HTERT RPE-1 (cell line): ENCODE results near the gene HMX1.

ENCODE experiments used
- in situ Hi-C: fragments of 300-500 bp; cut with MboI; formaldehyde crosslinking; loops from 4 replicates; pipeline ENCODE4 v1.14.3; 2020; ENCODE audit warnings: low sequenced_read_pairs

HMX1 gene

DNA sequence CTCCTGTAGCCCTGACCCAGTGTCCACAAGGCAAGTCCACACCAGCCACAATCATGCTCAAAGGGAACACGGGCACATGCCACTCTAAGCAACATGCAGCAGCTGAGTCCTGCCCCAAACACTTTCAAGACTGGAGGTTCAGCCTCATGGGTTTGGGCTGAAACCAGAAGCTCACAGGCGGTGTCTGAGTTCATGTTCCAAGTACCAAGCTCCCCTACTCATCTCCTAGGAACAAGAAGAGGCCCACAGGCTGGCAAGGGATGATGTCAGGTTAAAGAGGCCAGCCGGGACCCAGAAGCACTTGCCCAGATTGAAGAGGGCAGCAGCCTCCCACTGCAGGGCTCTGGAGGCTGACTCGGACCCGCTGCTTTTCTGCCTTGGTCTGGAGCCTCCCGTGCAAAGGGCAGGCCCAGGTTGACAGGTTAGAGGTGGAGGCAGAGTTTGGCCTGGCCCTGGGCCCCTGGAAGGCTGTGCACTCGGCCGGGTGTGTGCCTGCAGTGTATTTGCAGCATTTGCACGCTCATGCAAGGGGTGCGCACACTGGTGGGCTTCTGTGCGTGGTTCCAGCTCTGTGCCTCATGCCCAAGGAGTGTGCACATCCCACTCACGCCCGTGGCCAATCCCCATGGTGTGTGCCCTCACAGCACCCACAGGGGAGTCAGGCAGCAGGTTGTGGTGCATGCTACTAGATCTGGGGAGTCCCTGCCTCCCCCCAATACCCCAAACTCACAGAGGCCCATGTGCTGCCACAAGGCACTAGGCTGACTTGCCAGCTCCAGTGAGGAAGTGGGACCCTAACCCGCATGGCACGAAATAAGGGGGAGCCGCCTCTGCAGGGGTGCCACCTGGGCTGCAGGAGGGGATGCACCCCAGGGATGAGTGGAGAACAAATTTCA is 2.4 kb downstream of the HMX1 start:
- in situ Hi-C loops: no loop called here

DNA sequence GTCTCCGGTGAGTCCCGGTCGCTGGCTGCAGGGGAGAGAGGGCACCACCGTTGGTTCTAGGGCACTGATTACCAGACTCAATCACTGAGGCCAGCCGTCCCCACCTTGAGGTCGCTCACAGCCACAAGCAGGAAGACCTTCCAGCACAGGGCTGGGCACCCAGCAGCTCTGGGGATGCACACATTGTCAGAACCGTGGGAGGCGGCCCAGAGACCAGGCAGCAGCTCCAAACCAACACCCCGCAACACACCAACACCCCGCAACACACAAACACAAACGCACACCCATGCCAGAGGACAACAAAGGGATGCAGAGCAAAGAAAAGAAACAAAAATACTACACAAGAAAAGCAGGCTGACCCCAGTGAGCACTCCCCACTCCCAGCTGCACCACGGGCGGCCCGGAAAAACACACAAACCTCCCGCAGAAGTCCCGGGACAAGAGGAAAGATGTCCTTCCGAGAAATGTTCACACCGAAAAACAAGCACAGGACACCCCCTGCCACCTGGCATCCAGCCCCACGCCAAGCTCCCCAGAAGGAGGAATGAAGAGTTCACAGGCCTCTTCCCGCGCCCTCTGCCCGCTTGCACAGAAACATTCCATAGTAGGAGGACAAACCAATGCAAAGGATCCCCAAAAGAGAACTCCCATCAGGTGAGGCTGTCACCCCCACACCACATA is 3.2 kb downstream of the HMX1 start:
- in situ Hi-C loops: no loop called here

DNA sequence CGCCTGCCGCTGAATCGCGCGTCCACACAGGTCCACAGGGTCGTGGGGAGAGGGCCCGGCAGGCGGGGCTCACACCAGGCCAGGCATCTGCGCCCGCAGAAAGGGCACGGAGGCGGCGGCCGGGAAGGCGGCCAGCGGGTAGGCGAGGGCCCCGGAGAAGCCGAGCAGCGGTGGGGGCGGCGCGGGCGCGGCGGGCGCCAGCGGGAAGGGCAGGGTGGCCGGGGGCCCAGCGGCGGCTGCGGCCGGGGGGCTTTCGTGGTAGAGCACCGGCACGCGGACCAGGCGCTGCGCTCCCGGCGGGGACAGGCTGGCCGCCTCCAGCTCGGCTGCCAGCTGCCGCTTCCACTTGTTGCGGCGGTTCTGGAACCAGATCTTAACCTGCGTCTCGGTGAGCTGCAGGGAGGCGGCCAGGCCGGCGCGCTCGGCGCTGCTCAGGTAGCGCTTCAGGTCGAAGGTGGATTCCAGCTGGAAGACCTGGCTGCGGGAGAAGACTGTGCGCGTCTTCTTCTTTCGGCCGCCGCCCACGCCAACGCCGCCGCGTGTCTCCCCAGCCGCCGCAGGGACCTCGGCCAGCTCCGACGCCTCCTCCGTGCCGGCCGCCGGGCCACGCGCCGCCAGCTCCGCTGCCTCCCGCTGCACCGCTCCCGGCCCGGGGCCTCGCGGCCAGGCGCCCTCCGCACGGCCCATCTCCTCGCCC is 3.9 kb downstream of the HMX1 start:
- in situ Hi-C loops: no loop called here

DNA sequence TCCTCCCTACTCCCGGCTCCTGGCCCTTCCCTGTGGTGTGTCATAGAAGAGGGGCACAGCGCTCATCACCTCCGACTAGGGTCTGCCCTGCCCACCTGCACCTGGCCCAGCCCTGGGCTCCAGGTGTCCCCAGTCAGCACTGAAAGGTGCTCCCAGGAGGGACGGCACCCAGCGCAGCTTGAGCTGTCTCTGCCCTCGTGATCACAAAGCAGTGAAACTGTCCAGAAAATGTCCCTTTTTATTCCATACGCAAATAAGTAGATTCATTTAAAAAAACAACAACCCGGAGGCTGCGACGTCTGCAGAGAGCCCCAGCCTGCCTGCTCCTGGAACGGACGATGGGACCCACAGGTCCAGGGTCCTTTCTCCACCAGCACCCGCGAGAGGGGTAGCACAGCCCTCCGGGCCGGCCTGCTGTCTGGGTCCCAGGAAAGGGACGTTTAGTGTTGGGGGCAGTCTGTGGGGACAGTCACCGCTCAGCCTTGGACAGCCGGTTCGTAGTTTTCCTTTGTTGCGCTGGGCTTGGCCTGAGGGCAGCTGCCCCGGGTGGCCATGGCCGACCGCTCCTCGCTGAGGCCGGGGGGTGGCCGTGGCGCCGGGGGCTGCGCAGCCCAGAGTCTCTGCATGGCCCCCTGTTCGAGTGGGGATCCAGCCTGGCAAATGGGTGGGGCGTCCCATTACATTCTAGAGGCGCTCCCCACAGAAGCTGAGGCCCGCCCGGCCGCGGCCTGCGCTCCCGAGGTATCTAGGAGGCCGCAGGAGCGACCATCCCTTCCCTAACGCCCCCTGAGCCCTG is 4.6 kb downstream of the HMX1 start:
- in situ Hi-C loops: no loop called here

DNA sequence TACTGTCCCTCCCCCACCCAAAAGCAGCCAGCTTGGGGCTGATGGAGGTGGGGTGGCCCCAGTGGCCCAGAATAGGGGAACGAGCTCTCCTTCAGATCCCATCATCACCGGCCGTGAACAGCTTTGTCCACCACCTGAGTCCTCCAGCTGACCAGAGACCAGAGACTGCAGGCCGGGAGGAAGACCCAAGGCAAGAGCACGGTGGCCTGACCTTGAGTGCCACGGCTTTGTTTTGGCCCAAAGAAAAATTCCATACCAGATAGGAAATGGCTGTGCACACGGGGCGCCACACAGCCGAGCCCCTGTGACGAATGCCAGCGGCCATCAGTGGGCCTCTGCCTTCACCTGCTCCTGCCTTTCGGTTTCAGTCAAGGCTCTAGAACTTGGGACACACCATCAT is 5.2 kb downstream of the HMX1 start:
- in situ Hi-C loops: no loop called here

DNA sequence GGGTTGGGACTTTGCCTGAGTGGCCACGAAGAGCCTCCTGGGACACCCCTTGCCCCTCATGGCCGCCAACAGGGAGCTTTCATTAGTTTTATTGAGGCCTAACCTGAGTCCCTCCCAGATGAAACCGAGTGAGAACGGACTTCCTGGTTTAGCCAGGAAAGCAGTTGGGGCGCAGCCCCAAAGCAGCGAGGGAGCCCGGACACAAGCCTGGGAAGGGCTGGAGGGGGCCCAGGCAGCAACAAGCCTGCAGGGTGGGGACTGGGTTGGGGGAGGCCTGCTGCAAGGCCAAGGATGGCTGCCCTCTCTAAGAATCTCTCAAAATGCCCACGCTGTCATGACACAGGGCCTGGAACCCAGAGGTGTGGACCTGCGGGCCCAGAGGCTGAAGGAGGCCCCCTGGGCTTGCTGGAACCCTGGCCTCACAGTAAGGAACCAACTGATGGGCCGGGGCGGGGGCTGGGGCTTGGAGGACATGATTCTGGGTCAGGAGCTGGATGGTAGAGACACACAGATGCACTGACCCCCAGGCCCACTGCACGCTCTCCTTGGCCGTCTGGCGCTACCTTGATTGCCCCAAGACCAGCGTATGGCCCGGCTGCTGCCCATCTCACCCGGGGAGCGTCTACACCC is 5.8 kb downstream of the HMX1 start:
- in situ Hi-C loops: no loop called here

DNA sequence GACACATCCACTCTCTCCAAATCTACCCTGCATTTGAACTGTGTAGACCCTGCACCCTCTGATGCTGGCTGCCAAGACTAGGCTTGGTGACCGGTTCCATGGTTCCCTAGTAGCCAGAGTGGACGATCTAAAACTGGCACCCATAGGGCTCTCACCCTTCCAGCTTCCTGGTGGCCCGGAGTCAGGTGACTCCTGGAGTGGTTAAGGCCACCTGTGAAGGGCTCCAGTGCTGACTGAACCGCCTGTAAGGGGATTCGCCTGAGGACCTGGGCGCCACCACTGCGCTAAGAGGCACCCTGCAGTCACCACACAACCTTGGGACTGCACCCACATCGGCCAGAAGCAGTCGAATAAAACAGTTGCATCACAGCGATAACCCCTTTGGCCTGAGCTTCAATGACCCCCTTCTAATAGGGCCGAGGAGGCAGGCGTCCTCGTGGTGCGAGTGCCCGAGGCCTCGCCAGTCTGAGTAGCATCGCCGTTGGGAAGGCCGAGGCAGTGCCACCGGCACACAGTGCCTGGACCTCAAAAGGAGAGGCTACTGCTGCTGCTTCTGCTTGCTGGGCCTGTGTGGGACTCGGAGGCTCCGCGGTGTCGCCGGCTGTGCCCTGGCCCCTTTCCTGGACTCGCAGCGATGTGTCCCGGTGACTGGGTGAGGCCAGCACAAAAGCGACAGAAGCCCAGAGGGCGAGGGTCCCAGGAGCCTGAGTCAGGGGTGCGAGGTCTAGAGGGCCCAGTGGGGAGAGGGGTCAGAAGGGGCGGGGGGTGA is 6.5 kb downstream of the HMX1 start:
- in situ Hi-C loops: no loop called here

DNA sequence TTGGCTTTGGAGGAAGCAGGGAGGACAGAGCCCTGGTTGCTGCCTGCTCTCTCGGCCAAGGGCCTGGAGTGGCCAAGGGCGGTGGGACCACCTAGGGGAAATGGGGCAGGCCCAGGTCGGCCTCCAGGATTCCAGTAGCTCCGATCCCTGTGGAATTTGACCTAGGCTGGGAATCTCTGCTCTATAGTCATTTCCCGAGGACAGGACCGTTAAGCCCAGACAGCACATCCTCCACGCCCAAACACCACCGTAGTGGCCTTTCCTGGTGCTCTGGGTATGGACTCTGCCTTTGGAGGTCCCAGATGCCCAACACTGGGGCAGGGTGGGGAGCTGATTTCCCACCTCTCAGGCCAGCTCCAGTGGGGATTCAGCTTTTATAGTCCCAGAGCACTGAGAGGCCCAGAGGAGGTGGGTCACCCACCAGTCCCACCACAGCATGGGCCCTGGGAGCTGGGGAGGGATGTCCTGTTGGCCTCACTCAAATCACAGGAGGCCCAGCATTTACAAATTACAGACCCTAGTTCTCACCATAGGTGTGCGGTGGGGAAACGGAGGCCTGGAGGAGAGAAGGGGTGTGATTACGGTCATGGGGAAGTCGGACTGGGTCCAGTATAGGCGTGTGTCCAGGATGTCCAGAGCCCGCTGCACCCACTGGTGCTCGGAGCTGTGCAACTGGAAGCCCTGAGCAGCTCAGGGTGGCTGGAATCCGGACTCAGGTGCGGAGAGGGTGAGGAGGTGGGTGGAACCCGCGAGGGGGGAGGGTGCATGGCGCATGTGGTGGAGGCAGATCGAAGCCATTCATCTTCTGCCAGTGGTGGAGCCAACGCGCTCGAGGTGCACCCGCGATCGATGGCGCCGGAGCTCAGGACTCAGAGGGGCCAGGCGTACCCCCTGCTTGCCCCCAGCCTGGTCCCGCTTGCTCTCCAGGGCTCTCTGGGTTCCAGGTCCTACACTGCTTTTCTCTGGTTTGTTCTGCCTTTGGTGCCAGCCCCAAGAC is 7.7 kb downstream of the HMX1 start:
- in situ Hi-C loops: no loop called here

DNA sequence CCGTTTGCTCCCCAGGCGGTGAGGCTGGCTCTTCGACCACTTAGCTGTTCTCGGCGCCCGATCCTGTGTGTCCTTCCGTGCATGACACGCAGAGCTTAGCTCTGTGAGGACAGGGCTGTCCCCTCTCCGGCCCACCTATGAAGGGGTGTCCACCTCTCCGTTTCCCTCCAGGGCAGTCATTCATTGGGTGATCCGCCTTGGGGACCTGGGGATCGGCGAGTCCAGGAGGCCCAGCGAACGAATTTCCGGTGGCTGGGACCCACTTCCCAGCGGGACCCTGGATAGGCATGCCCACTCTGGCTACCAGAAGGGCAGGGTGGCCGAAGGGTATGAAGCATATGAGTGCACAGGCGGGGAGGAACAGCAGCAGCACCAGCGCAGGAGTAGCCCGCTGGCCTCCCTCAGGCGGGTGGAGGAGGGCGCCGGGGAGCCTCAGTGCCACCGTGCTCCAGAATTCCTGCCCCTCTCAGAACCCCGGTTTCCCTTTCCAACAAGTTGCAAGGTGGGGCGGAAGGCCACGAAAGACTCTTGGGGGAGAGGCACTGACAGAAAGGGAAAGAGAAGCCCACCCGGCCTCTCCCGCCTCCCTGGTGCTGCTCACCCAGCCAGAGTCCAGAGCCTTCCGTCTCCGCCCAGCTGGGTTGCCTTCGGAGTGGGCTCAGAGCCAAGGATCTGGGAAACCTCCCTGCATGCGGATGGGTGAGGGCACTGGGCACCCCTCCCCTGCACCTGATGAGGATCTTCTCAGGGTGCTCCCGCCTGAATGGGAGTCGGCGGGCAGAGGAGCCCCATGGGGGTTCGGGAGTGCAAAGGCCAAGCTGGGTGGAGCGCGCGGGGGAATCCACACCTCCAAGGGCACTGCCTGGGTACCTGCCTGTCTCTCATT is 8.6 kb downstream of the HMX1 start:
- in situ Hi-C loops: no loop called here

DNA sequence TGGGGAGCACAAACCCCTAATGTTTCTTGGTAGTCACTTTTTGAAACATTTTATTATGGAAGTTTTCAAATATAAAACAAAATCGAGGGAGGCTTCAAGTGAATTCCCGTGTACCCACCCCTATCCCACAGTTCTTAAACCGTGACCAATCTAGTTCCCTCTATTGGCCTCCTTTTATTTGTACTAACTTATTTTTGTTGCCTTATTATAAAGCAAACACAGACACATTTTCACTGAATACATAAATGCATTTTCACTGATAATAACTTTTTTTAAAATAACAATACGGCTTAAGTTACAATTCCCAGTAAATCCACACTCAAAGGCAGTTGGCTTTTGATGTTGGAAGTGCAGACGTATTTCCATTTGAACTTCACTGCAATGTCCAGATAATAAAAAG is 9.3 kb downstream of the HMX1 start:
- in situ Hi-C loops: no loop called here

DNA sequence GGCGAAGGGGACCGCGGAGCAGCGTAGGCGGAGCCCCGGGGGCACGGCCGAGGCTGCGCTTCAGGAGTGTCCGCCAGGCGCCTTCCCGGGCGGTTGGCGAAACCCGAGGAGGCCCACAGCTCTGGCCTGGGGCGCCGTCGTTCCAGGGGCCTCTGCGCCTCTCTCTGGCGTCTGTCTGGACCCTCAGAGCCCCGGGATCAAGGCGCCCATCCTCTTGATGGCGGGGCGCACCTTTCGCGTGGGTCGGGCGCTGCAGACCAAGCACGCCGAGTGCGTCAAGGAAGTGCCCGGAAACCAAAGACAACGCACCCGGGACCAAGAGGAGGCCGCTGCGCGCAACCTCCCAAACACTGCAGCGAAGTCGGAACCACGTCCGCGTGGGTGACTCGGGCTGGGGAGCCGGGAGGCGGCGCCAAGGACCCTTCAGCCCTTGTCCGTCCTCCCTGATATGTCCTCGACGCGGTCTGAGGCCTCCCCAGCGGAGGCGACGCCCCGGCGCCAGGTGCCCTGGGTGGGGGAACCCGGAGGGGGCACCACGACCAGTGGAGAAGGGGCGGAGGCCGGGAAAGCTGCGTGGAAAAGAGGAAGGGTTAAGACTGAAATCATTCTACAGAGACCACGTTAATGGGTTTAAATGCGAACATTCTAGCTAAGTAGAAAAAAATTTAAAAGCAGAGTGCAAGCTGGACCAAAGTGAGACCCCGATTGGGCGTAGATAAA is 9.9 kb downstream of the HMX1 start:
- in situ Hi-C loops: no loop called here

DNA sequence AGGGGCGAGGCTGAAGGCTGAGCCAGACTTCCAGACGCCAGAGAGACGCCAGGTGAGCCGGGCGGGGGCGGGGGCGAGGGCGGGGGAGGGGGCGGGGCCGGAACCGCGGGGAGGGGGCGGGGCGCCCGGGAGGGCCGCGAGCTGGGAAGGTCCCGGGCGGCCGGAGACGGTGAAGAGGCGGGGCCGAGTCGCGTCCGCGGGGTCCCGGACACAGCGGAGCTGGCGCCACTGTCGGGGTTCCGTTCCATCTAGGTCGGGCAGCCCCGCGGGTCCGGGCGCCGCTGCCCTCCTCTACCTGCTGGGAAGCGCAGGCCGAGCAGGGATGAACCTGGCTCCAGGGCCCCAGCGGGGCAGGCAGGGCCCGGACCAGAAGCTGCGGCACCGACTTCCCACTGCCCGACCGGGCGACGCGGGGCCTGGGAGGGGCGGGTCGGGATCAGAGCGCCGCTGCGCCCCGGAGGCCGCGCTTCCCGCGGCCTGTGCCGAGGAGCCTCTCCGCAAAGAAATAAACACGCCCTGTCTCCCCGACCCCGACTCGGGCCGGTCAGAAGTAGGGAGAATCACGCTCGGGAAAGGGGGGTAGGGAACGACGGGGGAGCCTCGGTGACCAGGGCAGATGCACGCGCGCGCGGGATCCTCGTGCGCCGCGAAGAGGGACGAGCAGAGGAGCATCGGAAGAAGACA is 10.6 kb downstream of the HMX1 start:
- in situ Hi-C loops: no loop called here

DNA sequence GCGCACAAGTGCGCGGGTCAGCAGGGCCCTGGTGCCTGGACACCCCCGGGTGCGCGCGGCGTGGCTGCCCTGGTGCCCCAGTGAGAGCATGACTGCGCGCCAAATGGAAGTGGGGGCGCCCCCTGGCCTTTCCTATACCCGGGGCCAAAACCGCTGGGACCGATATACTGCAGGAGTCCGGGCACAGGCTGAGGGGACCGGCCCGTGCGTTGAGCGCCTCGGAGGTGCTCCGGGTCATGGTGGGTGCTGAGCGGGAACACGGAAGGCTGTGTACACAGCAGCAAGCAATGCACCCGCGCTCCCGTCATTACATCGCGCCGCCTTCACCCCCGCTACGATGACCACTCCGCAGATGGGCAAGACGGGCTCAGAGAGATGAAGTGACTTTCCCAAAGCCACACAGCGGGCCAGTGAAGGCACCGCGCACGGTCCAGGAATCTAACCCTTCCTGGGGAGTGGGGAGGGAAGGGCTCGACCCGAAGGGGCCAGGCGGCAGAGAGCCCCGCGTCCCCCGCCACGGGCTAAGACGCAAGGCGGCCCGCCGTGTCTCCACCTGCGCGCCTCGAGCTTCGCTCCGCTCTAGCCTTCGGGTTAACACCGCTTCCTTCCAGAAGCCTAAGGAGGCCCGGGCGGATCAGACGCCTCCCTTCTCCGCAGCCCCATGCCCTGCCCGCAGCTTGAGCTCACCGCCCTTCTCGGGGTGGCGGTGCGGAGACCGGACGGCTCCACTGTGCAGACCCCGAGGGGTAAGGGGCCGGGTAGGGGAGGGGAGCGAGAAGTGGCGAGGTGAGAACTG is 11.3 kb downstream of the HMX1 start:
- in situ Hi-C loops: no loop called here

DNA sequence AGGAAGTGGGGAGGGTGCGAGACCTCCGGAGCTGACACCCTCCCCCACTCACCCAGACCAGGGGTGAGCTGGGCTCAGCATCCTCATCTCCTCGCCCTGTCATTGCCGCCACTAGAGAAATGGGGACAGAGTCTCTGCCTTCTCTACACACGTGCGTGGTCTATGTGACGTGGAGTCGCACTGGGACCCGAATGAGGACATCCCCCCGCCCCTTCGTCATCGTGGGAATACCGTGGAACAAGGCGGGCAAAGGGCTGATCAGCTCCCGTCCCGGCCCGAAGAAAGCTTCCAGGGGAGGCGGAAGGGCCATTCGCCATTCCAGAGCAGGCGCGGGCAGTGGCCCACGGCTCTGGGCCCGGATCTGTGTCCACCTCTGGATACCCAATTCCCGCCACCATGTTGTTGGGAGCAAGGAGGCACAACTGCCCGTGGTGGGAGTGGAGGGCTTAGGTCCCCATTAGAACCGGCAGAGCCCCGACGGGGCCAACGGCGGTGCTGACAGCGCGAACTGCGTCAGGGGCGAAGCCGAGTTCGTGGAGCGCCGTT is 12.0 kb downstream of the HMX1 start:
- in situ Hi-C loops: no loop called here

DNA sequence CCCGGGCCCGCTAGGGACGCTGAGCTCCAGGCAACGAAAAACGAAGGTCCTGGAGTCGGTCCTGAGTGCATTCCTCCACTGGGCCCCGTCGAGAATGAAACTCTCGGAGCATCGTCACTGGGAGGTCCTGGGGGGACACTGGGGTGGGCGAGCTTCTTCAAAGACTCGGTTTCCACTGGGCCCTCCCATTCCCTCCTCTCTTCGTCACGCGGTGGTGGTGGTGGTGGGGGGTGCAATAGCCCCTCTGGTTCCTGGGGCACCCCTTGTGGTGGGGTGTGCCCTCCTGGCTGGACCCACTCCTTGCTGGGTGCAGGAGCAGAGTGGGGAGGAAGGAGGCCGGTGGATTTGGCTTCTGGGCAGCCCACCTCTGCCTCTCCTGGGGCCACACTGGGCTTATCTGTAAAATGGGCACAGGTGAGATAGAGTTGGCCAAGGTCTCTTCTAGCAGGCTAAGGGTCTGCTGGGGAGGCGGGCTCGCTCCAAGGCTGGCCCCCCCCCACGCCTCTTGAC is 12.9 kb downstream of the HMX1 start:
- in situ Hi-C loops: no loop called here
